ENCODE measurements around the gene NRXN3.

Gene NRXN3

GRCh38 chr14:79802093-79802492 lies 1631.9 kb downstream of the NRXN3 start:
- Histone ChIP-seq H3K4me1 (ENCODE audit: control insufficient read depth, insufficient read depth, low read length, poor library complexity, severe bottlenecking) (no peaks in the 10 kb centered on the region), H3K4me3 (ENCODE audit: insufficient read depth, low read depth, low read length, poor library complexity, severe bottlenecking) (no peak overlapping the region)
- DNase-seq: no peak

DNA sequence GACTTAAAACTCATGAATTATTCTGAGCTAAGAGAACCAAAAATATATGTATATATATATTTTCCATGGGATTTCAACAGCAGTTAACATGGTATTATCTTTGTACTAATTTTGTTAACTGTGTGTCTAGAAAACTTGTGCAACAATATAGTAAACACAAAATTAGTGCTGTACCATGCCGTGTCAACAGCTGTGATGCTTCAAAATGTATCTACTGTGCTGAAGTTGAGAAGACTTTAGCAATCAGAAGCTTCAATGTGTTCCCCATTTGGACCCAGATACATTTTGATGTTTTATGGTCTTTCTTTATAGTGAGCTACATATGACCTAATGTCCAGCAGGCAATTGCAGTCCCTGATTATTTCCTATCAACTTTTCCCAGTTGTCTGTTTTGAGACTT lies 1635.5 kb downstream of the NRXN3 start:
- Histone ChIP-seq H3K4me3 (ENCODE audit: insufficient read depth, low read depth, low read length, poor library complexity, severe bottlenecking) (no peak overlapping the region), H3K4me1 (ENCODE audit: control insufficient read depth, insufficient read depth, low read length, poor library complexity, severe bottlenecking) (no peaks in the 10 kb centered on the region), H3K9me3 (ENCODE audit: control insufficient read depth, low read length) (no peaks in the 10 kb centered on the region), H3K36me3 (ENCODE audit: control insufficient read depth, insufficient read depth, low read length) (no peaks in the 10 kb centered on the region), H3K27ac (ENCODE audit: insufficient read depth, low read length, poor library complexity, severe bottlenecking) (no peak overlapping the region), H3K27me3 (replicated peaks; ENCODE audit: control insufficient read depth, insufficient read depth, low read length, poor library complexity, severe bottlenecking) (no peaks in the 10 kb centered on the region)
- no peak for DNase-seq

More at GRCh38 chr14:79802093-79802492, 1631.9 kb downstream of the NRXN3 start:
- Histone ChIP-seq H3K27ac (ENCODE audit: insufficient read depth, low read length, poor library complexity, severe bottlenecking) (no peak overlapping the region), H3K36me3 (ENCODE audit: control insufficient read depth, insufficient read depth, low read length) (no peaks in the 10 kb centered on the region), H3K27me3 (replicated peaks; ENCODE audit: control insufficient read depth, insufficient read depth, low read length, poor library complexity, severe bottlenecking) (no peaks in the 10 kb centered on the region), H3K9me3 (ENCODE audit: control insufficient read depth, low read length) (no peaks in the 10 kb centered on the region)

GRCh38 chr14:79809849-79810612 lies 1639.9 kb downstream of the NRXN3 start:
- H3K9me3 ChIP-seq (ENCODE audit: control insufficient read depth, low read length): no peaks in the 10 kb centered on the region
- H3K4me1 ChIP-seq (ENCODE audit: control insufficient read depth, insufficient read depth, low read length, poor library complexity, severe bottlenecking): no peaks in the 10 kb centered on the region
- H3K27ac ChIP-seq (ENCODE audit: insufficient read depth, low read length, poor library complexity, severe bottlenecking): no peak overlapping the region
- no peaks in the 10 kb centered on the region for H3K36me3 ChIP-seq (ENCODE audit: control insufficient read depth, insufficient read depth, low read length)
- no peaks in the 10 kb centered on the region for H3K27me3 ChIP-seq (replicated peaks; ENCODE audit: control insufficient read depth, insufficient read depth, low read length, poor library complexity, severe bottlenecking)
- DNase-seq: no peak
- H3K4me3 ChIP-seq (ENCODE audit: insufficient read depth, low read depth, low read length, poor library complexity, severe bottlenecking): no peak overlapping the region

DNA sequence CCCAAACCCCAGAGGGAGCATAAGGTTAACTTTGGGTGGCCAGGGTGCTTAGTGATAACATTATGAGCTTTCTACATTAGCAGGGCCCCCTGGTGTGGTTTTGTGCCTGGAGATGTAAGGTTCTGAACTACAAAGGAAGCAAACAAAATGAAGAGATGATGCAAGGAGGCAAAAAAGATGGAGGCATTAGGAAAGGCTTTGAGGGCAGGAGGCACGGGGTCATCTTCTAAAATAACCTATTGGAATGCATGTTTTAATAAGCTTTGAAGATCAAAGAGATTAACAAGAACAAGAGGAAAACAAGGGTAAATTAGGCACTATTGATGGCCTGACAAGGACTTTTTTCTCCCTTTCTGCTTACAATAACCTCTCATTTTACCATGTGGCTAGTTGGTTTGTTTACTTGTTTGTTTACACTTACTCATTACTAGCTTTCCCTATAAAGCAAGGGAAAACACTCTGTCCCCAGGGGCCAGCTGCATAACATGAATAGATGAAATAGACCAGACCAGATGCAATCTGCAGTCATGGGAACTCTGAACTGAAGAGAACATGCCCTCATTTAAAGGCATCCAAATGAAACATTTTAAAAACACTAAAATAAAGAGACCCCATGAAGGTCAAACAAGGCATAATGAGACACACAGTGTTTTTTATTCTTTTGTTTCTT lies 1650.8 kb downstream of the NRXN3 start:
- no peak overlapping the region for H3K4me3 ChIP-seq (ENCODE audit: insufficient read depth, low read depth, low read length, poor library complexity, severe bottlenecking)
- no peak overlapping the region for H3K27ac ChIP-seq (ENCODE audit: insufficient read depth, low read length, poor library complexity, severe bottlenecking)
- H3K4me1 ChIP-seq (ENCODE audit: control insufficient read depth, insufficient read depth, low read length, poor library complexity, severe bottlenecking): no peaks in the 10 kb centered on the region
- no peaks in the 10 kb centered on the region for H3K9me3 ChIP-seq (ENCODE audit: control insufficient read depth, low read length)
- H3K27me3 ChIP-seq (replicated peaks; ENCODE audit: control insufficient read depth, insufficient read depth, low read length, poor library complexity, severe bottlenecking): no peaks in the 10 kb centered on the region
- no peak for DNase-seq
- H3K36me3 ChIP-seq (ENCODE audit: control insufficient read depth, insufficient read depth, low read length): no peaks in the 10 kb centered on the region

DNA sequence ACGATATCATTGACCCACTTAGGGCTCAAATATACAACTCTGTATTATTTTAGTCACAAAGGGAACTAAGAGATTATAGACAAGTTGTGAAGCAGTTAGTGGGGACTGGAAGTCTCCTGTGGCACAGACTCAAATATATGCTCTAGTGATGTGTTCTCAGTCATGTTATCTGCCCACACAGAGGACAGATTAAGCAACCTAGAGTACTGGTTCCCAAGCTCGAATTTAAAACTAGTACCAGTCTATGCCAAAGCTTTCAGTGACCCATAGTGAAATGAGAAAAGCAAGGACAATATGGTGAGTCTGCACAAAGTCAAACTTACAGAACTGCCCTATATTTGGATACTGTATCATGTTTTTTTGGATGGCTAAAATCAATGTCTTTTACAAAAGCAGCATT lies 1651.9 kb downstream of the NRXN3 start:
- no peaks in the 10 kb centered on the region for H3K27me3 ChIP-seq (replicated peaks; ENCODE audit: control insufficient read depth, insufficient read depth, low read length, poor library complexity, severe bottlenecking)
- DNase-seq: no peak
- no peaks in the 10 kb centered on the region for H3K36me3 ChIP-seq (ENCODE audit: control insufficient read depth, insufficient read depth, low read length)
- H3K4me1 ChIP-seq (ENCODE audit: control insufficient read depth, insufficient read depth, low read length, poor library complexity, severe bottlenecking): no peaks in the 10 kb centered on the region
- H3K9me3 ChIP-seq (ENCODE audit: control insufficient read depth, low read length): no peaks in the 10 kb centered on the region
- no peak overlapping the region for H3K27ac ChIP-seq (ENCODE audit: insufficient read depth, low read length, poor library complexity, severe bottlenecking)
- H3K4me3 ChIP-seq (ENCODE audit: insufficient read depth, low read depth, low read length, poor library complexity, severe bottlenecking): no peak overlapping the region

DNA sequence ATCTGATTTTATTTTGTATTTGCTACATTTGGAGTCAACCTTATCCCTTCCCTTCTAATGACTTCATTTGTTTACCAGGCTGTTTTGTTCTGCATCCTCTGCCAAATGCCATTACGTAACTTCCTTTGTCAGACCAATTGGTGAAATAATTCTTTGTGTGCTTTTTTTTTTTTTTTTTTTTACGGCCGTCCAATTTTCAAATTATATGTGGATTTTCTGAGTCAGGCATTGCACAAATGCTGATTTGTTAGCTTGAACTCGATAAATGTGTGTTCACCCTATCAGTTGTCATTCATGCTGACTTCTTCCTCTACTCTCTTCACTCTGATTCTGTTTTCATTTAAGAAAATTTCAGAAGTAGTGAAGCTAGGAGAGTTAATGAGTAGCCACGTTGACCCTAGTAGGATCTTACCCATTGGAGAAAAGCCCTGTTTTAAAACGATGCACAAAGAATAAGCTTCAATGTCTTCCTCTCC lies 1654.9 kb downstream of the NRXN3 start:
- no peak for DNase-seq
- H3K27me3 ChIP-seq (replicated peaks; ENCODE audit: control insufficient read depth, insufficient read depth, low read length, poor library complexity, severe bottlenecking): no peaks in the 10 kb centered on the region

DNA sequence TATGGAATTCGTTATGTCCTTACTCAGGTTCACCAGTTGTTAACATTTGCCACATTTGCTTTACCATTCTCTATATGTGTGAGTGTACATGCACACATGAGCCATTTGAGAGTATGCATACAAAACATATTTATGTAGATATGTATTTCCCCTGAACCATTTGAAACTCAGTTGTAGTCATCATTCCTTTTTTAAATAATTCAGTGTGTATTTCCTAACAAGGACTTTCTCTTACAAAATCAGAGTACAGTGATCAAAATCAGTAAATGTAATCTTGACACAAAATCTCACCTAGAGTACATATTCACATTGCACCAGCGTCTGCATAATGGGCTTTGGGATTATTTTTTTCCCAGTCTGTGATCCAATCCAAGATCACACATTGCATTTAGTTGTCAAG lies 1656.2 kb downstream of the NRXN3 start:
- H3K27ac ChIP-seq (ENCODE audit: insufficient read depth, low read length, poor library complexity, severe bottlenecking): no peak overlapping the region
- no peaks in the 10 kb centered on the region for H3K4me1 ChIP-seq (ENCODE audit: control insufficient read depth, insufficient read depth, low read length, poor library complexity, severe bottlenecking)
- no peaks in the 10 kb centered on the region for H3K36me3 ChIP-seq (ENCODE audit: control insufficient read depth, insufficient read depth, low read length)
- DNase-seq: no peak
- no peak overlapping the region for H3K4me3 ChIP-seq (ENCODE audit: insufficient read depth, low read depth, low read length, poor library complexity, severe bottlenecking)
- no peaks in the 10 kb centered on the region for H3K9me3 ChIP-seq (ENCODE audit: control insufficient read depth, low read length)
- H3K27me3 ChIP-seq (replicated peaks; ENCODE audit: control insufficient read depth, insufficient read depth, low read length, poor library complexity, severe bottlenecking): no peaks in the 10 kb centered on the region

More for the DNA sequence above, 1654.9 kb downstream of the NRXN3 start:
- Histone ChIP-seq H3K36me3 (ENCODE audit: control insufficient read depth, insufficient read depth, low read length) (no peaks in the 10 kb centered on the region), H3K4me3 (ENCODE audit: insufficient read depth, low read depth, low read length, poor library complexity, severe bottlenecking) (no peak overlapping the region), H3K9me3 (ENCODE audit: control insufficient read depth, low read length) (no peaks in the 10 kb centered on the region), H3K4me1 (ENCODE audit: control insufficient read depth, insufficient read depth, low read length, poor library complexity, severe bottlenecking) (no peaks in the 10 kb centered on the region), H3K27ac (ENCODE audit: insufficient read depth, low read length, poor library complexity, severe bottlenecking) (no peak overlapping the region)

DNA sequence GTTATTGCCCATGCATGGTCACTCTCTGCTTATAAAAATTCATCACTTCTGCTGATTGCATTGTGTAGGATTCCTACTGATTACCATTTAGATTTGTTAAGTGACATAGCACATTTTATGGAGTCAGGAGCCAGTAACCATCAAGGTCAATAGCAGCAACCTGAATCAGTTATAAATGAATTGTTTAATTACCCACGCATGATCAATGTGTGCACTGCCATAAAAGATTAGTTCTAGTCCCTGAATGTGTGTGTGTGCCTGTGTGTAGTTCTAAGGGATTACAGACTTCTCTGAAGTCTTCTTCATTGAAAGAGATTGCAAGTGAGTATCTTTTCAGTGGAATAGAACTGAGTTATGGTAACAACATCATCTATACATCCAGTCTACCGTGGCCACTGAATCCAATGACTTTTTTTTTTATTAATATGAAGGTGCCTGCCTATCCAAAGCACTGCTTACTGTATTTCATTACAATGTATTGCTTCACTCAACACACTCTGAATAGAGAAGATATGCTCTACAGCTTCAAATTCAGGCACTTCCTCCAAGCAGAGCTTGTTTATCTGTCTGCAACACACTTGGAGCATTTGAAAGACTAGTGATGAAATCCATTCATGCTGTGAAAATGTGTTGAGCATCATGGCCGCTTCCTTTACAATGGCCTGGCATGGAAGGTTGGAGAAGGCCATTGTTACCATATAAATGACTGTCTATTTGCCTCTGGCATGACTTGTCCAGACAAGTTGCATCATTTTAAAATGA lies 1659.4 kb downstream of the NRXN3 start:
- Histone ChIP-seq H3K4me3 (ENCODE audit: insufficient read depth, low read depth, low read length, poor library complexity, severe bottlenecking) (no peak overlapping the region), H3K4me1 (ENCODE audit: control insufficient read depth, insufficient read depth, low read length, poor library complexity, severe bottlenecking) (no peaks in the 10 kb centered on the region), H3K36me3 (ENCODE audit: control insufficient read depth, insufficient read depth, low read length) (no peaks in the 10 kb centered on the region), H3K27ac (ENCODE audit: insufficient read depth, low read length, poor library complexity, severe bottlenecking) (no peak overlapping the region), H3K27me3 (replicated peaks; ENCODE audit: control insufficient read depth, insufficient read depth, low read length, poor library complexity, severe bottlenecking) (no peaks in the 10 kb centered on the region), H3K9me3 (ENCODE audit: control insufficient read depth, low read length) (no peaks in the 10 kb centered on the region)
- no peak for DNase-seq

- Histone ChIP-seq H3K27ac (ENCODE audit: insufficient read depth, low read length, poor library complexity, severe bottlenecking) (no peak overlapping the region), H3K9me3 (ENCODE audit: control insufficient read depth, low read length) (no peaks in the 10 kb centered on the region), H3K27me3 (replicated peaks; ENCODE audit: control insufficient read depth, insufficient read depth, low read length, poor library complexity, severe bottlenecking) (no peaks in the 10 kb centered on the region), H3K36me3 (ENCODE audit: control insufficient read depth, insufficient read depth, low read length) (no peaks in the 10 kb centered on the region), H3K4me3 (ENCODE audit: insufficient read depth, low read depth, low read length, poor library complexity, severe bottlenecking) (no peak overlapping the region), H3K4me1 (ENCODE audit: control insufficient read depth, insufficient read depth, low read length, poor library complexity, severe bottlenecking) (no peaks in the 10 kb centered on the region)
- no peak for DNase-seq
These were observed 1661.2 kb downstream of the NRXN3 start for GRCh38 chr14:79831195-79831892.

Data from effector memory CD4-positive, alpha-beta T cell (primary cell).